Endothelial cell of umbilical vein (primary cell): ENCODE data around the gene MAP4K2. TPM values are rescaled to one million over a fixed set of nuclear protein-coding genes. Genes with fewer than 3 reads are reported as not detected.

Source experiments
- BruUV-seq: library from RNA; stranded (reverse); fragments of 400-500 nt; replicated peaks from 2 replicates; lab custom pipeline; 2021; lab: Mats Ljungman, UMichigan
- CTCF ChIA-PET: fragments of 300-600, 350-600 bp; sonication (Branson Sonifier 250); formaldehyde crosslinking; loops from one replicate; lab custom pipeline; 2021; ENCODE audit warnings: antibody characterized with exemption, inconsistent platforms; lab: Charles Lee
- POLR2A ChIA-PET: fragments of 300-600, 350-600 bp; sonication (Branson Sonifier 250); formaldehyde crosslinking; loops from one replicate; lab custom pipeline; 2021; ENCODE audit warnings: antibody characterized with exemption, inconsistent platforms; lab: Charles Lee
- DNase-seq: peaks from one replicate; pipeline ENCODE4 v3.0.0-alpha.2; 2011; ENCODE audit warnings: low read depth, low spot score
- FAIRE-seq: peaks from 2 replicates; lab custom pipeline; 2011; peaks lifted over from hg19 to GRCh38; lab: Jason Lieb, UNC
- H2AFZ ChIP-seq: 2 replicates; pipeline ENCODE4 v1.6.0; 2012; ENCODE audit warnings: low read depth, low read length, control low read depth, inconsistent platforms
- H3K27ac ChIP-seq: 2 replicates; pipeline ENCODE4 v1.5.1; 2011; ENCODE audit warnings: low read depth, mild to moderate bottlenecking, control low read depth, low read length, moderate library complexity; ENCODE audit not compliant: insufficient read depth
- H3K27me3 ChIP-seq, 2 experiments: 2 replicates each; pipeline versions ENCODE4 v1.6.0 to v1.6.1; 2011; ENCODE audit warnings: low read length in 2 of 2, mixed read lengths in 1 of 2; ENCODE audit not compliant: control insufficient read depth in 2 of 2, insufficient read depth in 2 of 2
- H3K36me3 ChIP-seq, 2 experiments: 2 replicates in 1 of 2; 3 replicates in 1 of 2; pipeline ENCODE4 v1.5.1; 2011; ENCODE audit warnings: low read length in 2 of 2, mild to moderate bottlenecking in 1 of 2, moderate library complexity in 1 of 2; ENCODE audit not compliant: control insufficient read depth in 2 of 2, insufficient read depth in 2 of 2; ENCODE audit errors: extremely low read depth in 1 of 2
- H3K4me1 ChIP-seq: 3 replicates; pipeline ENCODE4 v1.5.1; 2011; ENCODE audit warnings: mild to moderate bottlenecking, low read length; ENCODE audit not compliant: control insufficient read depth, insufficient read depth; ENCODE audit errors: extremely low read depth
- H3K4me2 ChIP-seq: 2 replicates; pipeline ENCODE4 v1.6.1; 2011; ENCODE audit warnings: low read length, control low read depth, mixed read lengths; ENCODE audit not compliant: insufficient read depth
- H3K4me3 ChIP-seq, 3 experiments: fragments of 200-600 bp in 1 of 3; sonication (generic), shearing (Covaris generic) in 1 of 3; replicated peaks in 1 of 3; 2 replicates each; pipeline ENCODE4 v1.5.1; 2011 to 2016; ENCODE audit warnings: control low read depth in 3 of 3, low read length in 3 of 3, mild to moderate bottlenecking in 2 of 3, inconsistent platforms in 1 of 3, low read depth in 1 of 3, moderate library complexity in 1 of 3; ENCODE audit not compliant: insufficient read depth in 1 of 3
- H3K79me2 ChIP-seq: 2 replicates; pipeline ENCODE4 v1.6.0; 2012; ENCODE audit warnings: low read length, inconsistent platforms; ENCODE audit not compliant: control insufficient read depth, insufficient read depth
- H3K9ac ChIP-seq: replicated peaks from 2 replicates; pipeline ENCODE3; 2011; ENCODE audit warnings: low read length, control low read depth; ENCODE audit not compliant: insufficient read depth; ENCODE audit errors: extremely low read depth
- H3K9me1 ChIP-seq: replicated peaks from 3 replicates; pipeline ENCODE4 v1.6.0; 2011; ENCODE audit warnings: mild to moderate bottlenecking, low read length; ENCODE audit not compliant: control insufficient read depth, insufficient read depth; ENCODE audit errors: extremely low read depth
- H3K9me3 ChIP-seq: replicated peaks from 2 replicates; pipeline ENCODE4 v1.5.1; 2012; ENCODE audit warnings: low read length, inconsistent platforms; ENCODE audit not compliant: control insufficient read depth, insufficient read depth
- H4K20me1 ChIP-seq: replicated peaks from 2 replicates; pipeline ENCODE3; 2011; ENCODE audit warnings: mild to moderate bottlenecking, low read length; ENCODE audit not compliant: control insufficient read depth, insufficient read depth; ENCODE audit errors: extremely low read depth
- FOS ChIP-seq: IDR thresholded peaks from 2 replicates; pipeline ENCODE4 v1.6.1; 2011; ENCODE audit warnings: mild to moderate bottlenecking, low read length, moderate library complexity, borderline replicate concordance; ENCODE audit not compliant: insufficient read depth
- JUN ChIP-seq: IDR thresholded peaks from 2 replicates; pipeline ENCODE4 v1.6.1; 2011; ENCODE audit warnings: borderline replicate concordance, low read depth; ENCODE audit not compliant: insufficient read length, insufficient read depth
- POLR2A ChIP-seq: IDR thresholded peaks from 2 replicates; pipeline ENCODE4 v1.6.1; 2012; ENCODE audit warnings: low read depth, mild to moderate bottlenecking, control low read depth, low read length
- POLR2AphosphoS5 ChIP-seq: IDR thresholded peaks from 2 replicates; pipeline ENCODE4 v1.6.1; 2012; ENCODE audit warnings: low read depth, mild to moderate bottlenecking, control low read depth, low read length, moderate library complexity; ENCODE audit not compliant: insufficient read depth
- dilution Hi-C: fragments of 300-500 bp; cut with MboI; formaldehyde crosslinking; loops from one replicate; pipeline ENCODE4 v1.15.0; 2019; ENCODE audit warnings: low sequenced_read_pairs; ENCODE audit not compliant: extremely low pct_ligation_motif_present
- intact Hi-C: fragments of 100-400 bp; cut with micrococcal nuclease; formaldehyde crosslinking; loops from one replicate; pipeline ENCODE4 v1.10.0; 2022
- polyA plus RNA-seq, 4 experiments: library from polyadenylated mRNA; depleted of rRNA in 3 of 4; stranded (reverse) in 3 of 4; unstranded in 1 of 4; fragments of >200 nt; gene quantifications; 2 replicates each; pipeline versions ENCODE4 v1.2.1 to v1.2.3, GENCODE V29; 2011 to 2012; ENCODE audit warnings: missing spikeins in 1 of 4
- total RNA-seq: library from RNA; stranded (reverse); gene quantifications from 2 replicates; pipeline ENCODE4 v1.2.3, GENCODE V29; 2021
- TF ChIP-seq, protein P1 (sequence below), 2 donors: IDR thresholded peaks; 1 replicate in 1 of 2; 2 replicates in 1 of 2; pipeline ENCODE4 v1.5.1; 2011; ENCODE audit warnings: low read length in 2 of 2, mild to moderate bottlenecking in 2 of 2, moderate library complexity in 2 of 2, control low read depth in 1 of 2, inconsistent platforms in 1 of 2, low read depth in 1 of 2; ENCODE audit not compliant: insufficient read depth in 1 of 2; ENCODE audit errors: extremely low read depth in 1 of 2
- TF ChIP-seq, protein P2 (sequence below): IDR thresholded peaks from 2 replicates; pipeline ENCODE4 v1.6.1; 2011; ENCODE audit not compliant: insufficient read depth, insufficient read length

The MAP4K2 gene
- total and polyA plus RNA-seq, 2 donors (not counting 3 experiments of a cell fraction or from before 2014, with no cell fraction given) = 43.3 to 44.0 TPM

DNA sequence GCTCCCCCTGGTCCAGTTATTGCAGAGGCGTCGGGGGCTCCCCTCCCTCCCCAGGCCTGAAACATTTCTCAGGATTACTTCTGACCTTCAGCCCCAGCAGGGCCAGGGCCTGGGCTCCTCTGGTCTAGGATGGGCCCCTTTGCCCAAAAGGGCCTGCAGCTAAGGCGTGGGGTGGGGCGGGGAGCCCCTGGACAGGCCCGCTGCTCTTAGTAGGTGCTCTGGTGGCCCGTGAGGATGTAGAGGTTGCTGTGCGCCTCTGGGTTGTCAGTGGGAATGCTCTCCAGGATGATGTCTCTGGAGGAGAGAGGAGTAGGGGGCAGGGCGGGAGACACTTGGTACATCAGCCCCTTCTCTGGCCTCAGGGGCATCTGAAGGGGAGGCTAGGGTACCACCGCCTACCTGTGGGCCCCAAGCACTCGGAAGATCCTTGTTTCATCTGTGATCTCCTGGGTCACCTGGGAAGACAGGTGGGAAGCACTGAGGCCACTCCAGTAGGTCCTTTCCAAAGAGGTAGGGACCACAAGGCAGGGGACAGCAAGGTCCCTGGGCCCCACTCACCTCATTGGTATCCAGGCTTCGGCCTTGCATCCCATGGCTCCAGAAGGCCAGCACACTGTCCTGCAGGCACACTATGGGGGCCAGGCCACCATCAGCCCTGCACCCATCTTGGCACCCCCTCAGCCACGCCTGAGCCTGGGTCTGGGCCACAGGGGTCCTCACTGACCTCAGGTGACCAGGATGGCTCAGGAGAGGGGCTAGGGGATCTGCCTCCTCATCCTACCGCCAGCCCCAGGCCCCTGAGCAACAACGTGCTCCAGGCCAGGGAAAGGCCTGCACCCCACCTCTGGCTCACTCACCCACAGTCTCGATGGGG lies 13.4 kb downstream of the MAP4K2 start:
- Histone ChIP-seq H3K27ac (no peak overlapping the region), H3K9me3 (no peaks in the 10 kb centered on the region), H3K4me1 (no peaks in the 10 kb centered on the region), H4K20me1 (no peaks in the 10 kb centered on the region), H3K36me3 (peaks cover 3 to 14% of the 10 kb centered on the region in 2 experiments), H3K27me3 (no peaks in the 10 kb centered on the region), H3K4me3 (no peak overlapping the region), H3K79me2 (no peaks in the 10 kb centered on the region), H3K9me1 (no peaks in the 10 kb centered on the region), H2AFZ (no peak overlapping the region), H3K4me2 (no peak overlapping the region), H3K9ac (no peak overlapping the region)
- dilution Hi-C loops (no loop called here), intact Hi-C loops (no loop called here)
- no peak for TF ChIP-seq POLR2AphosphoS5
- TF ChIP-seq POLR2A = no peak
- TF ChIP-seq, protein P1, sequence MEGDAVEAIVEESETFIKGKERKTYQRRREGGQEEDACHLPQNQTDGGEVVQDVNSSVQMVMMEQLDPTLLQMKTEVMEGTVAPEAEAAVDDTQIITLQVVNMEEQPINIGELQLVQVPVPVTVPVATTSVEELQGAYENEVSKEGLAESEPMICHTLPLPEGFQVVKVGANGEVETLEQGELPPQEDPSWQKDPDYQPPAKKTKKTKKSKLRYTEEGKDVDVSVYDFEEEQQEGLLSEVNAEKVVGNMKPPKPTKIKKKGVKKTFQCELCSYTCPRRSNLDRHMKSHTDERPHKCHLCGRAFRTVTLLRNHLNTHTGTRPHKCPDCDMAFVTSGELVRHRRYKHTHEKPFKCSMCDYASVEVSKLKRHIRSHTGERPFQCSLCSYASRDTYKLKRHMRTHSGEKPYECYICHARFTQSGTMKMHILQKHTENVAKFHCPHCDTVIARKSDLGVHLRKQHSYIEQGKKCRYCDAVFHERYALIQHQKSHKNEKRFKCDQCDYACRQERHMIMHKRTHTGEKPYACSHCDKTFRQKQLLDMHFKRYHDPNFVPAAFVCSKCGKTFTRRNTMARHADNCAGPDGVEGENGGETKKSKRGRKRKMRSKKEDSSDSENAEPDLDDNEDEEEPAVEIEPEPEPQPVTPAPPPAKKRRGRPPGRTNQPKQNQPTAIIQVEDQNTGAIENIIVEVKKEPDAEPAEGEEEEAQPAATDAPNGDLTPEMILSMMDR (IDR thresholded peaks at IDR 0.05; ENCODE audit: extremely low read depth in 1 of 2, insufficient read depth in 1 of 2, low read depth in 1 of 2, low read length in 2 of 2) = no peak
- TF ChIP-seq JUN = no peak
- TF ChIP-seq FOS = no peak
- TF ChIP-seq, protein P2, sequence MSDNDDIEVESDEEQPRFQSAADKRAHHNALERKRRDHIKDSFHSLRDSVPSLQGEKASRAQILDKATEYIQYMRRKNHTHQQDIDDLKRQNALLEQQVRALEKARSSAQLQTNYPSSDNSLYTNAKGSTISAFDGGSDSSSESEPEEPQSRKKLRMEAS = no peak
- DNase-seq (no peak), FAIRE-seq (no peak)
- ChIA-PET POLR2A (interaction anchor here (1.0 kb wide), 1 partner anchor 11 kb away, joined by 4 read pairs; the partner anchor contains the start of gene SF1), CTCF (interaction anchor here (3.4 kb wide), 1 partner anchor 10 kb away, joined by 32 read pairs; no protein-coding TSS in a partner anchor)
- TSS peak; percentile 61 for BruUV-seq
